Mucosa of descending colon (tissue), 3 donors: ENCODE data around the gene TMEM63A. TPM values are rescaled to one million over a fixed set of nuclear protein-coding genes. Genes with fewer than 3 reads are reported as not detected.
"Not testable (repeated sequence)": the region's sequence is repeated elsewhere in the genome, so short reads cannot be mapped to it uniquely, and the experiment has no call there.

Experiments used
- ATAC-seq: fragments of 200-7000 bp; cut with Tn5 transposase; one replicate; pipeline ENCODE4 v1.9.1; 2020; ENCODE audit warnings: mild to moderate bottlenecking, moderate library complexity
- DNase-seq, 3 donors: peaks; one replicate each; pipeline ENCODE4 v3.0.0-alpha.2; 2020
- H3K36me3 ChIP-seq: fragments of 200-600 bp; one replicate; pipeline ENCODE4 v1.8.0; 2021; ENCODE audit warnings: low read depth, mild to moderate bottlenecking
- H3K4me1 ChIP-seq: fragments of 200-600 bp; one replicate; pipeline ENCODE4 v1.8.0; 2021; ENCODE audit warnings: low read depth, mild to moderate bottlenecking
- H3K4me3 ChIP-seq: fragments of 200-600 bp; one replicate; pipeline ENCODE4 v1.8.0; 2021; ENCODE audit warnings: mild to moderate bottlenecking
- H3K9me3 ChIP-seq: fragments of 200-600 bp; one replicate; pipeline ENCODE4 v1.8.0; 2021; ENCODE audit warnings: mild to moderate bottlenecking
- intact Hi-C, 2 donors: fragments of 100-400 bp; cut with DNase I in 1 of 2; cut with micrococcal nuclease in 1 of 2; formaldehyde crosslinking; loops; one replicate each; pipeline versions ENCODE4 v1.11.0 to v1.11.1; 2022; cut with DNase I, micrococcal nuclease
- microRNA-seq: library from miRNA; unstranded; fragments of <30 nt; microRNA quantifications from one replicate; pipeline ENCODE4, GENCODE V29; 2019
- total RNA-seq, 3 donors: library from RNA; stranded (reverse); fragmentation: NEBNext Ultra II Directional in 2 of 3; extraction: Animal tissue kit (Norgen Biotek cat#: 25700) in 2 of 3; gene quantifications; one replicate each; pipeline versions ENCODE4 v1.2.1 to v1.2.4, GENCODE V29; 2021 to 2023
- TF ChIP-seq, protein P1 (sequence below): fragments of 200-600 bp; IDR thresholded peaks from one replicate; pipeline ENCODE4 v1.8.0; 2022; ENCODE audit warnings: antibody characterized with exemption, mild to moderate bottlenecking
- donor health status: DM: no; HTN: no; CAD: no; lungs with moderate emphysema.
- donor health status: DM: no; HTN: no; CAD: no.
- donor health status: DM: no; HTN: yes; CAD: no.

TMEM63A gene
- total RNA-seq, 3 donors from 2014 or later = 115 to 192 (median 147) TPM

DNA sequence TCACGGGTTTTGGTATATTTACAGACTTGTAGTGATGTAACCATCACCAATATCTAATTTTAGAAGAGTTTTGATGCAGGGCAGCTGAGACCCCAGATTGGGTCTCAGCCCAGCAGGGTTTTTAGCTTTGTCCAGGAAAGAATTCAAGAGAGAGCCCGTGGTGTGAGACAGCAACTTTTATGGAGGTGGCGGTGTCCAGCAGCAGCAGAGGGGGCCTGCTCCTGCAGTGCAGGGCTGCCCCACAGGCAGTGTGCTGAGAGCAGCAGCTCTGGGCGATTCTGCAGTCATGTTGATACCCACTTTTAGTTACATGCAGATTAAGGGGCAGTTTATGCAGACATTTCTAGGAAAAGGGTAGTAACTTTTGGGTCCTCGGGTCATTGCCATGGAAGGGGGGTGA lies 74.0 kb downstream of the TMEM63A start:
- intact Hi-C loops = no loop called here
- Histone ChIP-seq H3K36me3 (no peaks in the 10 kb centered on the region), H3K9me3 (no peaks in the 10 kb centered on the region), H3K4me1 (peaks cover 4% of the 10 kb centered on the region), H3K4me3 (no peak overlapping the region)
- no peak for ATAC-seq
- no peak for DNase-seq
- TF ChIP-seq, protein P1, sequence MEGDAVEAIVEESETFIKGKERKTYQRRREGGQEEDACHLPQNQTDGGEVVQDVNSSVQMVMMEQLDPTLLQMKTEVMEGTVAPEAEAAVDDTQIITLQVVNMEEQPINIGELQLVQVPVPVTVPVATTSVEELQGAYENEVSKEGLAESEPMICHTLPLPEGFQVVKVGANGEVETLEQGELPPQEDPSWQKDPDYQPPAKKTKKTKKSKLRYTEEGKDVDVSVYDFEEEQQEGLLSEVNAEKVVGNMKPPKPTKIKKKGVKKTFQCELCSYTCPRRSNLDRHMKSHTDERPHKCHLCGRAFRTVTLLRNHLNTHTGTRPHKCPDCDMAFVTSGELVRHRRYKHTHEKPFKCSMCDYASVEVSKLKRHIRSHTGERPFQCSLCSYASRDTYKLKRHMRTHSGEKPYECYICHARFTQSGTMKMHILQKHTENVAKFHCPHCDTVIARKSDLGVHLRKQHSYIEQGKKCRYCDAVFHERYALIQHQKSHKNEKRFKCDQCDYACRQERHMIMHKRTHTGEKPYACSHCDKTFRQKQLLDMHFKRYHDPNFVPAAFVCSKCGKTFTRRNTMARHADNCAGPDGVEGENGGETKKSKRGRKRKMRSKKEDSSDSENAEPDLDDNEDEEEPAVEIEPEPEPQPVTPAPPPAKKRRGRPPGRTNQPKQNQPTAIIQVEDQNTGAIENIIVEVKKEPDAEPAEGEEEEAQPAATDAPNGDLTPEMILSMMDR = no peak

- H3K4me3 ChIP-seq, ATAC-seq, intact Hi-C loops, DNase-seq, H3K9me3 ChIP-seq, H3K4me1 ChIP-seq, H3K36me3 ChIP-seq: not testable (repeated sequence)
Measured at GRCh38 chr1:225806736-225807135, 75.4 kb downstream of the TMEM63A start.

- Histone ChIP-seq H3K4me3 (no peak overlapping the region), H3K9me3 (no peaks in the 10 kb centered on the region), H3K4me1 (peaks cover 3% of the 10 kb centered on the region), H3K36me3 (no peaks in the 10 kb centered on the region)
- DNase-seq (no peak), ATAC-seq (no peak)
- TF ChIP-seq, protein P1 = no peak
- intact Hi-C loops = no loop called here
Measured at GRCh38 chr1:225806249-225806648, 75.9 kb downstream of the TMEM63A start.

DNA sequence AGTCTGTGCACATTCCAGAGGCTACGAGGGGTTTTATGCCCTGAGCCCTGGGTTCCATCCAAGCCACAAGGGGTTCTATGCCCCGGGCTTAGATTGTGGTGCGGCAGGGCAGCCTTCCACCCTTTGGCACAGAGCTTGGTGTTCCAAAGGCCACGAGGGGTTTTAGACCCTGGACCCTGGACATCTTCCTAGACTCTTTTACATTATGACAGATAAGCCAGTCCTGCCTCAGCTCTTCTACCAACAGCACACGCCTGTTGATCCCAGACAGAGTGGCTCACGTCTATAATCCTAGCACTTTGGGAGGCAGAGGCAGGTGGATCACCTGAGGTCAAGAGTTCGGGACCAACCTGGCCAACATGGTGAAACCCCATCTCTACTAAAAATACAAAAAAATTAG lies 81.0 kb downstream of the TMEM63A start:
- ATAC-seq, H3K4me3 ChIP-seq, intact Hi-C loops, H3K9me3 ChIP-seq, H3K4me1 ChIP-seq, DNase-seq, H3K36me3 ChIP-seq: not testable (repeated sequence)

- H3K36me3 ChIP-seq, DNase-seq, H3K9me3 ChIP-seq, ATAC-seq, H3K4me1 ChIP-seq, intact Hi-C loops, H3K4me3 ChIP-seq: not testable (repeated sequence)
Measured at GRCh38 chr1:225796097-225796496, 86.1 kb downstream of the TMEM63A start.

Small RNA genes within 50 kb of the gene (microRNA-seq; reads per million reads assigned to microRNA genes)
- 1.2 reads per million for gene MIR6741

Other genes starting within 250 kb of the TMEM63A start
- 100 to 1,000 TPM in 1 of 3 donors, 10 to 100 TPM in 2; 17.6 to 130 (median 41.3) TPM for gene ENAH, start 229.3 kb downstream of the TMEM63A start, total RNA-seq
- gene SRP9, start 104.6 kb downstream of the TMEM63A start, total RNA-seq = 100 to 1,000 TPM; 168 to 208 (median 187) TPM
- gene EPHX1, start 72.3 kb downstream of the TMEM63A start, total RNA-seq = 10 to 100 TPM; 48.8 to 86.3 (median 68.0) TPM
- 100 to 1,000 TPM in 1 of 3 donors, 10 to 100 TPM in 2; 27.3 to 199 (median 60.3) TPM for gene LEFTY1, start 6.8 kb upstream of the TMEM63A start, total RNA-seq
- gene PYCR2, start 41.9 kb upstream of the TMEM63A start, total RNA-seq = 10 to 100 TPM; 33.0 to 43.6 (median 38.3) TPM
- gene LEFTY2, start 58.8 kb upstream of the TMEM63A start, total RNA-seq = under 1 TPM; 0.32 to 0.77 (median 0.35) TPM
- 10 to 100 TPM; 14.1 to 21.0 (median 15.0) TPM for gene SDE2, start 117.0 kb upstream of the TMEM63A start, total RNA-seq
- 100 to 1,000 TPM; 466 to 839 (median 627) TPM for gene H3-3A, start 180.3 kb upstream of the TMEM63A start, total RNA-seq